HG02970 (cell line): ENCODE measurements around the gene KAT6B.
"Not testable (repeated sequence)": the region's sequence is repeated elsewhere in the genome, so short reads cannot be mapped to it uniquely, and the experiment has no call there.

ENCODE experiments used
- ATAC-seq: cut with Tn5 transposase; IDR thresholded peaks from one replicate; pipeline ENCODE4 v1.9.1; 2021; ENCODE audit warnings: mild to moderate bottlenecking, moderate library complexity, moderate number of reproducible peaks; ENCODE audit not compliant: unreplicated experiment, low FRiP score

KAT6B gene

GRCh38 chr10:74913377-74913979, 87.1 kb downstream of the KAT6B start:
- ATAC-seq, result no peak

- ATAC-seq, result no peak
These were observed 89.9 kb downstream of the KAT6B start for GRCh38 chr10:74916283-74916682.

- ATAC-seq, result no peak
These were observed 91.2 kb downstream of the KAT6B start for GRCh38 chr10:74917481-74918077.

GRCh38 chr10:74919671-74920070, 93.3 kb downstream of the KAT6B start:
- ATAC-seq, result no peak

- not testable (repeated sequence) for ATAC-seq
These were observed 94.7 kb downstream of the KAT6B start for GRCh38 chr10:74921070-74921469.

- ATAC-seq, result no peak
These were observed 95.3 kb downstream of the KAT6B start for GRCh38 chr10:74921744-74922143.

- no peak for ATAC-seq
These were observed 96.5 kb downstream of the KAT6B start for GRCh38 chr10:74922921-74923320.

- no peak for ATAC-seq
These were observed 97.2 kb downstream of the KAT6B start for GRCh38 chr10:74923556-74923955.

- no peak for ATAC-seq
These were observed 98.0 kb downstream of the KAT6B start for GRCh38 chr10:74924251-74924963.

- no peak for ATAC-seq
These were observed 98.9 kb downstream of the KAT6B start for GRCh38 chr10:74925291-74925690.

- no peak for ATAC-seq
These were observed 99.3 kb downstream of the KAT6B start for GRCh38 chr10:74925708-74926107.

- ATAC-seq, result no peak
These were observed 100.6 kb downstream of the KAT6B start for GRCh38 chr10:74926791-74927585.

- no peak for ATAC-seq
These were observed 101.3 kb downstream of the KAT6B start for GRCh38 chr10:74927701-74928100.

- no peak for ATAC-seq
These were observed 102.4 kb downstream of the KAT6B start for GRCh38 chr10:74928742-74929191.

GRCh38 chr10:74929197-74929596, 102.8 kb downstream of the KAT6B start:
- no peak for ATAC-seq

- no peak for ATAC-seq
These were observed 104.6 kb downstream of the KAT6B start for GRCh38 chr10:74930965-74931364.

GRCh38 chr10:74932648-74933047, 106.2 kb downstream of the KAT6B start:
- no peak for ATAC-seq

- no peak for ATAC-seq
These were observed 107.9 kb downstream of the KAT6B start for GRCh38 chr10:74934100-74934812.

GRCh38 chr10:74936577-74937265, 110.3 kb downstream of the KAT6B start:
- ATAC-seq, result no peak
